ENCODE measurements around the gene FAM50B. TPM values are rescaled to one million over a fixed set of nuclear protein-coding genes. Genes with fewer than 3 reads are reported as not detected.
A peak's percentile ranks its signal among the peaks of the same experiment; 100 is the strongest.

Gene FAM50B
- total RNA-seq, 4 donors from 2014 or later, result 12.5 to 26.6 (median 17.6) TPM

DNA sequence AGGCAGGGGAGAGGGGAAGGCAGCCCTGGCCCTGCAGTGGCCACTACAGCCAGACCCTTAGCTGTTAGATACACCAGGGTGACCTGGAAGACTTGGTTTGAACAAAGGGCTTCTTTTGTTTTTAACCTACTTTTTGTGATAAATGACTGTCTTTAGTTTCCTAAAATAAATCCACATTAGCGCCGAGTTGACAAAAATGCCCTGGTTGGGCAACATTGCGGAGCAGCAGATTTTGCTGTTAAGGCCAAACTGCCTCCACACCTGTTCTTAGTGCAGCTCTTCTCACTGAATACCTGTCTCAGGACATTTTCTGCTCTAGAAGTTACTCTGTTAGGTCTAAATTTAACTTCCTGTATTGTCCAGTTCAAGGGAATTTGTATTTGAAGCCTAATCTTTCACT, 42.7 kb downstream of the FAM50B start:
- intact Hi-C loops (cut with DNase I), result no loop called here
- no peak overlapping the region for H3K4me3 ChIP-seq
- peak overlapping the region in 1 of 4 donors; percentile 17 for H3K27ac ChIP-seq (replicated peaks in 1 of 4)
- H3K4me1 ChIP-seq, result peaks cover 17 to 30% (median 25%) of the 10 kb centered on the region in 4 donors
- no peaks in the 10 kb centered on the region for H3K9me3 ChIP-seq
- no peak for DNase-seq (ENCODE audit: extremely low spot score)
- no peaks in the 10 kb centered on the region for H3K27me3 ChIP-seq
- no peaks in the 10 kb centered on the region for H3K36me3 ChIP-seq
- TF ChIP-seq EP300 (IDR thresholded peaks at IDR 0.05) (no peak), POLR2A (IDR thresholded peaks at IDR 0.05; ENCODE audit: low read depth) (no peak), POLR2AphosphoS5 (IDR thresholded peaks at IDR 0.05) (no peak)
- TF ChIP-seq, protein P1, sequence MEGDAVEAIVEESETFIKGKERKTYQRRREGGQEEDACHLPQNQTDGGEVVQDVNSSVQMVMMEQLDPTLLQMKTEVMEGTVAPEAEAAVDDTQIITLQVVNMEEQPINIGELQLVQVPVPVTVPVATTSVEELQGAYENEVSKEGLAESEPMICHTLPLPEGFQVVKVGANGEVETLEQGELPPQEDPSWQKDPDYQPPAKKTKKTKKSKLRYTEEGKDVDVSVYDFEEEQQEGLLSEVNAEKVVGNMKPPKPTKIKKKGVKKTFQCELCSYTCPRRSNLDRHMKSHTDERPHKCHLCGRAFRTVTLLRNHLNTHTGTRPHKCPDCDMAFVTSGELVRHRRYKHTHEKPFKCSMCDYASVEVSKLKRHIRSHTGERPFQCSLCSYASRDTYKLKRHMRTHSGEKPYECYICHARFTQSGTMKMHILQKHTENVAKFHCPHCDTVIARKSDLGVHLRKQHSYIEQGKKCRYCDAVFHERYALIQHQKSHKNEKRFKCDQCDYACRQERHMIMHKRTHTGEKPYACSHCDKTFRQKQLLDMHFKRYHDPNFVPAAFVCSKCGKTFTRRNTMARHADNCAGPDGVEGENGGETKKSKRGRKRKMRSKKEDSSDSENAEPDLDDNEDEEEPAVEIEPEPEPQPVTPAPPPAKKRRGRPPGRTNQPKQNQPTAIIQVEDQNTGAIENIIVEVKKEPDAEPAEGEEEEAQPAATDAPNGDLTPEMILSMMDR (IDR thresholded peaks at IDR 0.05), result no peak
- 75% methylated on average over 3 of the region's 3 CpGs for WGBS

GRCh38 chr6:3892603-3893002, 43.4 kb downstream of the FAM50B start:
- no peak for DNase-seq (ENCODE audit: extremely low spot score)
- intact Hi-C loops (cut with DNase I), result no loop called here
- TF ChIP-seq, protein P1 (IDR thresholded peaks at IDR 0.05), result no peak
- TF ChIP-seq EP300 (IDR thresholded peaks at IDR 0.05), result no peak
- no peak for TF ChIP-seq POLR2A (IDR thresholded peaks at IDR 0.05; ENCODE audit: low read depth)
- TF ChIP-seq POLR2AphosphoS5 (IDR thresholded peaks at IDR 0.05), result no peak
- Histone ChIP-seq H3K36me3 (no peaks in the 10 kb centered on the region), H3K4me1 (peaks cover 16 to 24% (median 21%) of the 10 kb centered on the region in 4 donors), H3K27ac (replicated peaks in 1 of 4) (no peak overlapping the region), H3K27me3 (no peaks in the 10 kb centered on the region), H3K9me3 (no peaks in the 10 kb centered on the region), H3K4me3 (no peak overlapping the region)
- WGBS, result 86% methylated on average over 6 of the region's 6 CpGs

DNA sequence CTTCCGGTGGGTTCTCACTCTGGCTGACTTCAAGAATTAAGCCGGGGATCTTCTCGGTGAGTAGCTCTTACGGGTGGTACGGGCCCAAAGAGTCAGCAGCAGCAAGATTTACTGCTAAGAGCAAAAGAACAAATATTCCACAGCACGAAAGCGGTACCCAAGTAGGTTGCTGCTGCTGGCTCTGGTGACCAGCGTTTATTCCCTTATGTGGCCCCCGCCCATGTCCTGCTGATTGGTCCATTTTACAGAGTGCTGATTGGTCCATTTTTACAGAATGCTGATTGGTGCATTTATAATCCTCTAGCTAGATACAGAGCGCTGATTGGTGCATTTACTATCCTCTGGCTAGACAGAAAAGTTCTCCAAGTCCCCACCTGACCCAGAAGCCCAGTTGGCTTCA, 44.3 kb downstream of the FAM50B start:
- intact Hi-C loops (cut with DNase I), result no loop called here
- 98% methylated on average over 10 of the region's 10 CpGs for WGBS
- Histone ChIP-seq H3K4me1 (peaks cover 9 to 15% (median 14%) of the 10 kb centered on the region in 4 donors), H3K36me3 (no peaks in the 10 kb centered on the region), H3K27ac (replicated peaks in 1 of 4) (no peak overlapping the region), H3K9me3 (no peaks in the 10 kb centered on the region), H3K4me3 (no peak overlapping the region), H3K27me3 (no peaks in the 10 kb centered on the region)
- no peak for TF ChIP-seq EP300 (IDR thresholded peaks at IDR 0.05)
- no peak for TF ChIP-seq POLR2A (IDR thresholded peaks at IDR 0.05; ENCODE audit: low read depth)
- TF ChIP-seq POLR2AphosphoS5 (IDR thresholded peaks at IDR 0.05), result no peak
- TF ChIP-seq, protein P1 (IDR thresholded peaks at IDR 0.05), result no peak
- no peak for DNase-seq (ENCODE audit: extremely low spot score)

DNA sequence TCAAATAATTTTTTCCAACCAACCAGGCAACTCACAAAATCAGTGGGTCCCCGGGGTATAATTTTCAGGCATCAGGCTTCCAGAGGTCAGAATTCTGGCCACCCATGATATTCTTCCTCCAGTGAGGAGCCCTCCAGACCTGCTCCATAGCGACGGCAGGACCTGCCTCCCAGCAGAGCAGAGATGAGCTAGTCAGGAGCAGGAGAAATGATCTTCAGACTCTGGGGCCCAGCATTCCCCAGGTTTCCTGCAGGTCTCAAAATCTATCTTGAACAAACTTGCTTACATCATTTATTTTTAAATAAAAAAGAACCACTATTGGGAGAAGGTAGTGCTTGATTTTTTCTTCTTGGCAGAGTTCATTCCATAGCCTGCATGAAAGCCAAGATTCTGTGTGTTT, 44.7 kb downstream of the FAM50B start:
- intact Hi-C loops (cut with DNase I), result no loop called here
- DNase-seq (ENCODE audit: extremely low spot score), result no peak
- Histone ChIP-seq H3K9me3 (no peaks in the 10 kb centered on the region), H3K4me3 (no peak overlapping the region), H3K27me3 (no peaks in the 10 kb centered on the region), H3K27ac (replicated peaks in 1 of 4) (no peak overlapping the region), H3K36me3 (no peaks in the 10 kb centered on the region), H3K4me1 (peaks cover 9 to 14% (median 13%) of the 10 kb centered on the region in 4 donors)
- 96% methylated on average over 3 of the region's 3 CpGs for WGBS
- TF ChIP-seq POLR2A (IDR thresholded peaks at IDR 0.05; ENCODE audit: low read depth) (no peak), POLR2AphosphoS5 (IDR thresholded peaks at IDR 0.05) (no peak), EP300 (IDR thresholded peaks at IDR 0.05) (no peak)
- TF ChIP-seq, protein P1 (IDR thresholded peaks at IDR 0.05), result no peak
